Skeletal muscle cell (primary cell): ENCODE data around the gene TERT.
"Not testable (repeated sequence)": the region's sequence is repeated elsewhere in the genome, so short reads cannot be mapped to it uniquely, and the experiment has no call there.

ENCODE experiments used
- DNase-seq: peaks from one replicate; pipeline ENCODE4 v3.0.0-alpha.2; 2010; ENCODE audit warnings: low read depth
- H3K4me3 ChIP-seq: 2 replicates; pipeline ENCODE4 v1.5.1; 2011; ENCODE audit warnings: low read depth, mild to moderate bottlenecking, control low read depth, low read length, moderate library complexity

Gene TERT

DNA sequence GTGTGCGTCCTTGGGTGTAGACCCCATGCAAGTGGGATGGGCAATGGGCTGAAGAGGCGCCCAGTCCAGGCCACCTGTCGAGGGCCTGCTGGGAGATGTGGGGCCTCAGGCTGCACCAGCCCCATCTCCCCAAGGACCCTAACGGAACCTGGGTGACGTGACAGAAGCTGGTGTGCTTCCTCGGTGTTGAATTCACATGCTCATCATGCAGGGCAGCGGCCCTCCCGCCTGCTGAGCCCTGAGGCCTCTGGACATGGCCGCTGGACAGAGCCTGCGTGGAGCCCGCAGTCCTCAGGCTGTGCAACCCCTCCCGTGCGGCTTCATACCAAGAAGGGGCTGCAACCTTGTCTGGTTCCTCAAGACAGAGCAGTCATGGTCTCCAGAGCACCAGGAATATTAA is 26.8 kb downstream of the TERT start:
- no peak for DNase-seq
- H3K4me3 ChIP-seq = no peak overlapping the region

- DNase-seq = not testable (repeated sequence)
These were observed 27.4 kb downstream of the TERT start for GRCh38 chr5:1267464-1267863.

GRCh38 chr5:1266791-1267190 is 28.1 kb downstream of the TERT start:
- DNase-seq = no peak
- H3K4me3 ChIP-seq = no peak overlapping the region

More at GRCh38 chr5:1267464-1267863, 27.4 kb downstream of the TERT start:
- H3K4me3 ChIP-seq = not testable (repeated sequence)

- no peak overlapping the region for H3K4me3 ChIP-seq
- DNase-seq = no peak
These were observed 29.1 kb downstream of the TERT start for GRCh38 chr5:1265461-1266455.

GRCh38 chr5:1265026-1265425 is 29.8 kb downstream of the TERT start:
- DNase-seq = no peak
- no peak overlapping the region for H3K4me3 ChIP-seq

- H3K4me3 ChIP-seq = no peak overlapping the region
- no peak for DNase-seq
These were observed 30.7 kb downstream of the TERT start for GRCh38 chr5:1264211-1264610.

DNA sequence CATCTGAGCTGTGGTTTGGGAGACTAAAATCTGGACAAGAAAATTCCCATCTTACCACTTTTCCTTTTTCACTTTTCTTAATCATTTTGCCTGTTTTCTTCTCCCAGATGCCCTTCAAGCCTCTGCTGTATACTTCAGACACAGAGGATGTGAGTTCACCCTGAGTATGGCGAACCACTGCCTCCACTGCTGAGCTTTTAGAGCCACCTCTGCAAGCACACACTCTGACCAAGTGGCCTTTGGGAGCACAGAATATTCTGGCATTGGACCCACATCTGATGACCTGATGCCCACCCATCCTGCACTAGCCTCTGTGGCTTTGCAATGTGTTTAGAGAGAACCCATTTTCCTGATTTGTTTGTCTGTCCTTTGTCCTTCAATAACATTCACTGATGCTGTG is 32.5 kb downstream of the TERT start:
- no peak overlapping the region for H3K4me3 ChIP-seq
- no peak for DNase-seq

DNA sequence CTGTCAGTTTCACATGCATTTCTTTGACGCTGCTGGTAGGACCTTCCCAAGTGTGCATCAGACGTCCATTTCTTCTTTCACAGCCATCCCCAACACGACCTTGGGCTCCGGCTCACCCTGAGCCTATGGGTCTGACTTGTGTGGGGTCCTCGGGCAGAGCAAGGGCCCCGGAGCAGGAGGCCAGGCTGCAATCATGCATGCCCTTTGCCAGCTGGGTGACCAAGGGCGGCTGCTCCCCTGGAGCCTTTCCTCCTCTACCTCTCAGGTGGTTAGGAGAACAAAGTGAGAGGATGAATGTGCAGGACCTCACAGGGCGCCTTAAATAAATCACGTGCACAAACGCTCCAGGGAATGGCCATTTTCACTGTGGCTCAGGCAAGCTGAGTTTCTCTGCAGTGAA is 33.2 kb downstream of the TERT start:
- H3K4me3 ChIP-seq = no peak overlapping the region
- no peak for DNase-seq

DNA sequence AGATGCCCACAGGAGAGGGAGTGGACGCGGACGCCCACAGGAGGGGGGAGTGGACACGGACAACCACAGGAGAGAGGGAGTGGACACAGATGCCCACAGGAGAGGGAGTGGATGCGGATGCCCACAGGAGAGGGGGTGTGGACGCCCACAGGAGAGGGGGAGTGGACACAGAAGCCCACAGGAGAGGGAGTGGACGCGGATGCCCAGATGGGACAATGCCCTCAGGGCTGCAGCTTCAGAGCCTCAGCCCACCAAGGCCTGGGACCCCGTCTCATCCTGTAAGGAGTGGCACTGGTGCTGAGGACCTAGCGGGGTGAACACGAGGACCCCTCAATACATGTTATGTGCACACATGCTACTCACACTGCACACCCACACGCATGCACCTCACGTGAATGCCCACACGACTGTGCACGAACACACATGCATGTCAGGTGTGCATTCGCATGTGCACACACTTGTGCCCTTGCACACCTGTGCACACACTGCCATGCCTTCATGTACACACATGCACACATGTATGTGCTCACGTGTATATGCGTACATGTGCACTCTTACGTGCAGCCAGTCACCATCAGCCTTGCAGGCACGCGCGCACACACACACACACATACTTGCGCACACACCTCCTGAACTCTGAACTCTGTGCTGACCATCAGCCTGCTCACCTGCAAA is 34.9 kb downstream of the TERT start:
- no peak overlapping the region for H3K4me3 ChIP-seq
- no peak for DNase-seq

- H3K4me3 ChIP-seq = no peak overlapping the region
These were observed 37.0 kb downstream of the TERT start for GRCh38 chr5:1257841-1258240.

DNA sequence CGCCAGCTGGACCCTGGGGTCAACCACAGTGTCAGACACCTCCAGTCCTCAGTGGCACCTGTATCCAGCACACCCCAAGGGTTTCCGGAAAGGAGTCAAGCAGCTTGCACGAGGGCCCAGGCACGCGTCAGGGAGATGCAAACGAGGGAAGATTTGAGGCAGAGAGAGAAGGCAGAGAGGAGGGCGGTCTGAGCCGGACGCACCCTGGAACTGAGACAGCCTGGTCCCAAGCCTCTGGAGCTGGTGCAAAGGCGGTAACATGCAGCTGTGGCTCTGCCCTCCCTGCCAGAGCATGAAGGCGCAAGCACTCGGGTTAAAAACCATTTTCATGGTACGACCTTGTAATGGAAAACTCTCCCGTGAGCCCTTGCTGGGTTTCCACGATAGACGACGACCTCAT is 37.5 kb downstream of the TERT start:
- no peak for DNase-seq
- H3K4me3 ChIP-seq = no peak overlapping the region

More at GRCh38 chr5:1257841-1258240, 37.0 kb downstream of the TERT start:
- DNase-seq = no peak

- H3K4me3 ChIP-seq = no peak overlapping the region
- no peak for DNase-seq
These were observed 38.1 kb downstream of the TERT start for GRCh38 chr5:1256776-1257175.

DNA sequence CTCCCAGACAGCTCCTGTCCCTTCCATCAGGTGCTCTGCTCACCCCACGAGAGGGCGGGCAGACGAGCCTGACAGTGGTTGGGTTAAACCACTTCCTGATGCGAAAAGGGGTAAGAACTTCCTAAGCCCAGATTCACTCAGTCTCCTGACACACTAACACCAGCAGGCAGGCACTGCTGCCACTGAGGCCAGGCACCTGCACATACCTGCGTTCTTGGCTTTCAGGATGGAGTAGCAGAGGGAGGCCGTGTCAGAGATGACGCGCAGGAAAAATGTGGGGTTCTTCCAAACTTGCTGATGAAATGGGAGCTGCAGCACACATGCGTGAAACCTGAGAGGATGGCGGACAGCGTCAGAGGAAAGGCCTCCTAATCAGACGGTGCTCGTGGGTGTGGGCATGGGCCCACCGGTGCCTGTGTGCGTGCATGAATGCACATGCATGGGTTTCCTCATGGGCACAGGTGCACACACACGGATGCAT is 39.7 kb downstream of the TERT start:
- no peak overlapping the region for H3K4me3 ChIP-seq

GRCh38 chr5:1254196-1254595 is 40.7 kb downstream of the TERT start:
- H3K4me3 ChIP-seq = no peak overlapping the region
- no peak for DNase-seq

More for the DNA sequence above, 39.7 kb downstream of the TERT start:
- no peak for DNase-seq

- no peak overlapping the region for H3K4me3 ChIP-seq
- no peak for DNase-seq
These were observed 41.3 kb downstream of the TERT start for GRCh38 chr5:1253456-1254105.

GRCh38 chr5:1252681-1253080 is 42.2 kb downstream of the TERT start:
- H3K4me3 ChIP-seq = no peak overlapping the region
- DNase-seq = no peak

DNA sequence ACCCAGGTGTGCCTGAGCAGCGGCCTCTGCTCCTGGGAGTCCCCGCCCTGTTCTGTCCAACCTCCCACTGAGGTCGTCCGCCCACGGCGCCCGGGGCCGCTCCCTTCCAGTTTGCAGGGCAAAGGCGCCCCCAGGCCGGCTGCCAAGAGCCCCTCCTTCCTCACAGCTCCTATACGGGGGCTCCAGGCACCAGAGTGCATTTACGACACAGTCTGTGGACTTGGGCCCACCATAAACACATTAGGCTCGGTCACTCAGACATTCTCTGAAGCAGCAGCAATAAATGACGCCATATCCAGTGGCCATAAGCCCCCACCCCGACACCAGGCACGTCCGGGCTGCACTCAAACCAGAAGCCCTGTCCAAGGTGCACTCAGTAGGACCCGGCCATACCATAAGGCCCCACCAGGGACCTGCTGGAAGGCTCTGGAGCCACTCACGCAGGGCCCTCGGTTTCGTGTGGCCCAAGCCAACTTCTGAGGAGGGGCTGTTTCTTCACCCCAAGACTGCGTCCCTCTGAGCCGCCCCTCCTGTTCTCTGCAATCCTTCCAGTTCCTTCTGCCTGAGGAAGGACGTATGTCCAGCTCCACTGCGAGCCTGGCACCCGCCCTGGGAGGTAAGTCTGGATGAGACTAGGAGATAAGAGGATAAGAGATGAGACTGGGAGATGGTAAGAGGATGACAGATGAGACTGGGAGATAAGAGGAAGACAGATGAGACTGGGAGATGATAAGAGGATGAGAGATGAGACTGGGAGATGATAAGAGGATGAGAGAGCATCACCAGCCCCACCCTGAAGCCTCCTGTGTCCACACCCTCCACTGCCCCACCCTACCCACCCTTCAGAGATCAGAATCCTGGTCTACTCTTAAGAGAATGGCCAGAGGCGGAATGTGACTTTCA is 42.9 kb downstream of the TERT start:
- H3K4me3 ChIP-seq = no peak overlapping the region
- no peak for DNase-seq

- H3K4me3 ChIP-seq = no peak overlapping the region
- DNase-seq = no peak
These were observed 45.2 kb downstream of the TERT start for GRCh38 chr5:1249366-1250280.
